ENCODE data around the gene UBB.

The UBB gene

DNA sequence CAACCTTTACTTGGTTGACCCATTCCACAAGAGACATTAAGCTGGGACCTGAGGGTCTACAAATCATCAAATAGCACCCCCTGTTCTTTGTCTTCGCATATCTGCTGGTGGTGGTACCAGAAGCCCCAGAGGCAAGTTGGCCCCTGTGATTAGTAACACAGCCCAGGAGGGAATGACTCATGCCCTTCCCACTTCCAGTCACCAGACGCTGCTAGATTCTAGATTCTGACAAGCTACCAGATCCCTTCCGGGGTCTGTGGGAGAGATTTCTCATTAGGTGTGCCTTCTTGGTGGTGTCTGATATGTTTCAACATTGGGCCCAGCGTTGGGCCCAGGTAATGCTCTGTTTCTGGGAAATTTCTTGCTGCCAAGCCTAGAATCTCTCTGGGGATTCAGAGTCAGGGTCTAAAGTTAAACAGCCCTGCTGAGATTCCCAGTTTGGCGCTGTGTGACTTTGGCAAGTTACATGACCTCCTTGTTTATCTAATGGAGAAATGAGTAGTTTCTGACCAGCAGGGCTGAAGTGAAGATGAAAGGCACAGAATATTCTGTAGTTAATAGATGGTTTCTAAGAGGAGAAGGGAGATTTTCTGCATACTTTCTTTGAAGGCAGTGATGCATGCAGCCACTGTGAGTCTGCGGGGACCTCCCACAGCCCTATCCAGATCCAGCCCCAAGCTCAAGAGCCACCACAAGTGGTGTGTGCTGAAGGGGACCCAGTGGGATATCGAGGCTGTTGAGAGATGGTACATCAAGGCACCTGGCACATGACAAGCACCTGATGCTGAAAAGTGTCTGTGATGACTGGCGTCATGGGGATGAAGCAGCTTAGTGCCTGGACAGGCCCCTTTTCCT, 38.4 kb downstream of the UBB start:
- DNase-seq = peak; percentile 84

DNA sequence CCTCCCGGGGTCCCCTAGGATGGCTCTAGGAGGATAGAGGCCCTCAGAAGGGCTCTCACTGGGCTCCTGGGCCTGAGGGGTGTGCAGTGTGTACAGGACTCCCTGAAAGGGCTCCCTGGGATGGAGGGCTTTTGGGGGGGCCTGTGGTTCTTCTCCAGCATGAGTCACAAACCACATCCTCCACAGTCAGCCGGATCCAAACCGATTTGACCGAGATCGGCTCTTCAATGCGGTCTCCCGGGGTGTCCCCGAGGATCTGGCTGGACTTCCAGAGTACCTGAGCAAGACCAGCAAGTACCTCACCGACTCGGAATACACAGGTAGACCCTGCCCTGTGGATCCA, 39.0 kb downstream of the UBB start:
- no peak for DNase-seq

- DNase-seq = no peak
Measured at GRCh38 chr17:16422416-16422815, 41.5 kb downstream of the UBB start.

DNA sequence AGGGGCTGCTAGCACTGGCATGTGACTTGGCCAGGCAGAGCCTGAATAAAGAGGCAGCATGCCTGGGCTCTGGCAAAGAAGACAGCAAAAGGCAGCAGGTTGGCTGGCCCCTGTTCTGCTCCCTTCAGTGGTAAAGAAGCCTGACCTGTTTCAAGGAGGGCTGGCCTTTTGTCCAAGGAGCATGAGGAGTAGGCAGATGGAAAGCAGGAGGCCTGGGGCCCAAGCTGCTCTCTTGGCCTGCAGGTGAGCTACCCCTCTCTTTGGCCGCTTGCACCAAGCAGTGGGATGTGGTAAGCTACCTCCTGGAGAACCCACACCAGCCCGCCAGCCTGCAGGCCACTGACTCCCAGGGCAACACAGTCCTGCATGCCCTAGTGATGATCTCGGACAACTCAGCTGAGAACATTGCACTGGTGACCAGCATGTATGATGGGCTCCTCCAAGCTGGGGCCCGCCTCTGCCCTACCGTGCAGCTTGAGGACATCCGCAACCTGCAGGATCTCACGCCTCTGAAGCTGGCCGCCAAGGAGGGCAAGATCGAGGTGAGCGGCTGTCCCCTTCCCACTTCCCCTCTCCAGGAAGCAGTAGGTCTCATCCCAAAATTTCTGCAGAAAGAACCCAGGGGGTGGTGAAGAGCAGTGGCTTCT, 42.5 kb downstream of the UBB start:
- no peak for DNase-seq

DNA sequence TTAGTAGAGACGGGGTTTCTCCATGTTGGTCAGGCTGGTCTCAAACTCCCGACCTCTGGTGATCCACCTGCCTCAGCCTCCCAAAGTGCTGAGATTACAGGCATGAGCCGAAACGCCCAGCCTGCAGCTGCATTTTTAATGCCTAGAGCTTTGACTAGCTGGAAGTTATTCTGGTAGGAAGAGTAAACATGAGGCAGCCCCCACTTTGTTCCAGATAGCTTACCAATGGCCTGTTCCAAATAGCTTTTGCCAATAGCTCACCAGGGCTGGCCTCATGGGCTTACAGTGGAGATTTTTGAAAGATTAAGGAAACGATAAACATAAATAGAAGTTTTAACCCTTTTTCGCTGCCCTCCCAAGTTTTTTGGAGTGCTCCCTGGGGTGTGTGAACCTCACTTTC, 44.3 kb downstream of the UBB start:
- DNase-seq = no peak

DNA sequence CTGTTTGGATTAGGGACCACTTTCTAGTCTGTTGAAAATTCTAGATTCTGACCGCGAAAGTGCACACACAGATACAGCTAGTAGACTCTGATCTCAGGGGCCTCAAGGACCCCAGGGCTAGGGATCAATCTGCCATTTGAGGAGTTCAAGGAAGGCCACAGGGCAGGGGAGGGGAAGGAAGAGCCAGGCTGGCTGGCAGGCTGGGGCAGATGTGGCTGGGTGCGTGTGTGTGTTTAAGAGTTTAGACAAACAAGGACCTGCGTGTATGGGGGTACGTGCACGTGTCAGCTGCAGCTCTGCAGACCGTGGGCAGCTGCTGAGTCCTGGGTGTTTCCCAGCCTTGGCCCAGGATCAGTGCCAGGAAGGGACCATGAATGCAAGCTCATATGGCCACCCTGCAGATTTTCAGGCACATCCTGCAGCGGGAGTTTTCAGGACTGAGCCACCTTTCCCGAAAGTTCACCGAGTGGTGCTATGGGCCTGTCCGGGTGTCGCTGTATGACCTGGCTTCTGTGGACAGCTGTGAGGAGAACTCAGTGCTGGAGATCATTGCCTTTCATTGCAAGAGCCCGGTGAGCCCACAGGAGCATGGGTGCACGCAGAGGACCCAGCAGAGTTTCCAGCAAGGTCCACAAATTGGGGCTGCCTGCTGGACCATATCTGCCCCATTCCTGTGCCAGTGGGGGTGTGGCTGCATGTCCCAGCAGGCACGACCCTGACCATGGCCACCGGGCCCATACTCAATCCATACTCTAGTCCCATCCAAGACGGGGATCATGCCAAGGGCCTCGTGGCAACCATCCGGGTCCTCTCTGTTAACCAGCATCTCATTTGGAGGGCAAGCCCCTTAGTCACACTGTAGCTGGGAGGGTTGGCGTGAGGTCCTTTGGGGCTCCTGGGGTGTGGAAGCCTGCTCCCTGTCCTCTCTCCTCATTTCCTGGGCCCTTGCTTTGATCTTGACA, 45.1 kb downstream of the UBB start:
- no peak for DNase-seq

GRCh38 chr17:16427020-16427419, 46.1 kb downstream of the UBB start:
- no peak for DNase-seq

DNA sequence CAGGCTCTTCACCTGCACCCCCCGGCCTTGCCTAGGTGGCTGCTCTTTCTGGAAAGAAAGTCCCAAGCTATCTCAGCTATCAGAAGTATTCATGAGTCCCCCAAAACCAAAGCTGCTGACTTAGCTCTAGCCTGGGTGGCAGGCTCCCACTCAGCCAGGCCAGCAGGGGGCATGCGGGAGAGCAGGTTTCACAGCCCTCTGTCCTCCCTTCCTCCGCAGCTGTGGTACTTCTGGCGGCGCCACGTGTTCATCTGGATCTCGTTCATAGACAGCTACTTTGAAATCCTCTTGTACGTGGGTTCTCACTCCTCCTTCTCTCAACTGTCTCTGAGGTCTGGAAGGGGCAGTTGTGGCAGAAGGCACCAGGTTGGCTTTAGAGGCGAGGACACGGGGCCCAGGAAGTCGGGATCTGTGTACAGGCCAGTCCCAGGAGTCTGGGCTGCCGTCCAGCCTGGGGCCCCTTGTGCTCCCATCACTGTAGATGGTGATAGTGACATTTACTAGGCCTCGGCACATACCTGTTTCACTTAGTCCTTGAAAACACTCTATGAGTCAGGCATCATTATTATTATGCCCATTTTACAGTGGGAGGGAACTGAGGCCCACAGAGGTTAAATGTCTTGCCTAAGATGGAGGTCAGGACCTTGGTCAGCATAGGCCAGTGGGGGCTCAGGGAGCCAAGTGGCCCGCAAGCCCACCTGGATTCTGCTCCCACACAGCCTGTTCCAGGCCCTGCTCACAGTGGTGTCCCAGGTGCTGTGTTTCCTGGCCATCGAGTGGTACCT, 47.4 kb downstream of the UBB start:
- DNase-seq = peak; percentile 27

- no peak for DNase-seq
Measured at GRCh38 chr17:16429083-16429482, 48.2 kb downstream of the UBB start.

DNA sequence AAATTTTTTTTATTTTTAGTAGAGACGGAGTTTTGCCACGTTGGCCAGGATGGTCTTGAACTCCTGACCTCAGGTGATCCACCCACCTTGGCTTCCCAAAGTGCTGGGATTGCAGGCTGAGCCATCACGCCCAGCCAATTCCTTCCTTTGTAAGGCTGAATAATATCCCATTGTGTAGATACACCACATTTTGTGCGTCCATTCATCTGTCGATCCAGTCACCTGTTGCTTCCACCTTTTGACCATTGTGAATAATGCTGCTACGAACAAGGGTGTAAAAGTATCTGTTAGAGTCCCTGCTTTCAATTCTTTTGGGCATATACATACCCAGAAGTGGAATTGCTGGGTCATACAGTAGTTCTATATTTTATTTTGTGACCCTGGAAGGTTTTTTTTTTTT, 49.8 kb downstream of the UBB start:
- no peak for DNase-seq

DNA sequence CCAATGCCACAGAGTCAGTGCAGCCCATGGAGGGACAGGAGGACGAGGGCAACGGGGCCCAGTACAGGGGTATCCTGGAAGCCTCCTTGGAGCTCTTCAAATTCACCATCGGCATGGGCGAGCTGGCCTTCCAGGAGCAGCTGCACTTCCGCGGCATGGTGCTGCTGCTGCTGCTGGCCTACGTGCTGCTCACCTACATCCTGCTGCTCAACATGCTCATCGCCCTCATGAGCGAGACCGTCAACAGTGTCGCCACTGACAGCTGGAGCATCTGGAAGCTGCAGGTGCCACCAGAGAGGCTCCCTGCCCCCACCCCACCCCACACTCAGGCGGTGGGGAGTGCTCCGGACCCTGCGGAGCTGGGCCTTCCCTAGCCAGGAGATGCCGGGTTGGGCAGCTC, 51.1 kb downstream of the UBB start:
- no peak for DNase-seq

Measured in suppressor macrophage treated with lipopolysaccharide for 4 hours (primary cell).